ENCODE data around the gene MDM1. TPM values are rescaled to one million over a fixed set of nuclear protein-coding genes. Genes with fewer than 3 reads are reported as not detected.
A peak's percentile ranks its signal among the peaks of the same experiment; 100 is the strongest.

MDM1 gene
- total and polyA plus RNA-seq, 2 of the 13 experiments (the other 11 are each of a cell fraction or from before 2014, with no cell fraction given), result 4.6 to 15.2 TPM

DNA sequence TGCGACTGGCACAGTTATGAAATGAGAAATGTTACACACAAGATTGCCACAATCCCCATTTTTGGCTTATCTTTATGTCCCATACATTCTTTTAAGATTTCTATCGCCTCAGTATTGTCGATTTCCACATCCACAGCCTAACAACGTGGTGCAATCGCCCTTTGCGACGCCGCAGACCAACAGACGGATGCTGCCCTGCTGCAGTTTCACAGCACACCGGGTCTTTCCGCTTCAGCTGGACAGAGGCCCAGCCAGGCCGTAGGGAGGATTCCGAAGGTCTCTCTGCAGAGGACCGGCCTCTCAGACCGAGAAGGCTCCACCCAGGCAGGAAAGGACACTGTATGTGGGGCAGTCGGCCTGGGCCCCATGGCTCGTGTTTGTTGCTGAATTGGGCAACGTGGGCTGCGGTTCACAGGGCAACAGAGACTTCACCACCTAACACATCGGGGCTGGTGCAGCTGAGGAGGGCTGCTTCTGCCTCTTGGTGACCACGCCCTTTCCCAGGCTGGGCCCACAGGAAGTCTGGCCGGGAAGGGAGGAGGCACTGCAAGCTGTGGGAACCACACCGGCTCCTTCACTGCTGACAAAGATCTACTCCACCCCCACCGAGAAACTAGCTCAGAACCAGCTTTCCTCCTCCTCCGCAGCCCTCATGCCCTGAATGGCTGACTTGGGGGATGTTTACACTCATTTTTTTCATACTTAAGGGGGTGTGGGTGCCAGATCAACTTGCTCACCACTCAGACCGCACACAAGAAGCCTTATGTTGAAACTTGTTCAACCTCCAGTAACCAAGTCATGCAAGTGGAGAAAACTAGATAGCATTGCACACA lies 32.9 kb upstream of the MDM1 start (continued):
- TF ChIP-seq, protein P1, sequence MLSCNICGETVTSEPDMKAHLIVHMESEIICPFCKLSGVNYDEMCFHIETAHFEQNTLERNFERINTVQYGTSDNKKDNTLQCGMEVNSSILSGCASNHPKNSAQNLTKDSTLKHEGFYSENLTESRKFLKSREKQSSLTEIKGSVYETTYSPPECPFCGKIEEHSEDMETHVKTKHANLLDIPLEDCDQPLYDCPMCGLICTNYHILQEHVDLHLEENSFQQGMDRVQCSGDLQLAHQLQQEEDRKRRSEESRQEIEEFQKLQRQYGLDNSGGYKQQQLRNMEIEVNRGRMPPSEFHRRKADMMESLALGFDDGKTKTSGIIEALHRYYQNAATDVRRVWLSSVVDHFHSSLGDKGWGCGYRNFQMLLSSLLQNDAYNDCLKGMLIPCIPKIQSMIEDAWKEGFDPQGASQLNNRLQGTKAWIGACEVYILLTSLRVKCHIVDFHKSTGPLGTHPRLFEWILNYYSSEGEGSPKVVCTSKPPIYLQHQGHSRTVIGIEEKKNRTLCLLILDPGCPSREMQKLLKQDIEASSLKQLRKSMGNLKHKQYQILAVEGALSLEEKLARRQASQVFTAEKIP (CRISPR knock-in tag; IDR thresholded peaks at IDR 0.05; ENCODE audit: borderline replicate concordance), result no peak
- TF ChIP-seq, protein P2, sequence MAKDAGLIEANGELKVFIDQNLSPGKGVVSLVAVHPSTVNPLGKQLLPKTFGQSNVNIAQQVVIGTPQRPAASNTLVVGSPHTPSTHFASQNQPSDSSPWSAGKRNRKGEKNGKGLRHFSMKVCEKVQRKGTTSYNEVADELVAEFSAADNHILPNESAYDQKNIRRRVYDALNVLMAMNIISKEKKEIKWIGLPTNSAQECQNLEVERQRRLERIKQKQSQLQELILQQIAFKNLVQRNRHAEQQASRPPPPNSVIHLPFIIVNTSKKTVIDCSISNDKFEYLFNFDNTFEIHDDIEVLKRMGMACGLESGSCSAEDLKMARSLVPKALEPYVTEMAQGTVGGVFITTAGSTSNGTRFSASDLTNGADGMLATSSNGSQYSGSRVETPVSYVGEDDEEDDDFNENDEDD (CRISPR knock-in tag; IDR thresholded peaks at IDR 0.05; ENCODE audit: borderline replicate concordance), result peak; percentile 22; the same call in 1 of the 2 replicates
- TF ChIP-seq, protein P3, sequence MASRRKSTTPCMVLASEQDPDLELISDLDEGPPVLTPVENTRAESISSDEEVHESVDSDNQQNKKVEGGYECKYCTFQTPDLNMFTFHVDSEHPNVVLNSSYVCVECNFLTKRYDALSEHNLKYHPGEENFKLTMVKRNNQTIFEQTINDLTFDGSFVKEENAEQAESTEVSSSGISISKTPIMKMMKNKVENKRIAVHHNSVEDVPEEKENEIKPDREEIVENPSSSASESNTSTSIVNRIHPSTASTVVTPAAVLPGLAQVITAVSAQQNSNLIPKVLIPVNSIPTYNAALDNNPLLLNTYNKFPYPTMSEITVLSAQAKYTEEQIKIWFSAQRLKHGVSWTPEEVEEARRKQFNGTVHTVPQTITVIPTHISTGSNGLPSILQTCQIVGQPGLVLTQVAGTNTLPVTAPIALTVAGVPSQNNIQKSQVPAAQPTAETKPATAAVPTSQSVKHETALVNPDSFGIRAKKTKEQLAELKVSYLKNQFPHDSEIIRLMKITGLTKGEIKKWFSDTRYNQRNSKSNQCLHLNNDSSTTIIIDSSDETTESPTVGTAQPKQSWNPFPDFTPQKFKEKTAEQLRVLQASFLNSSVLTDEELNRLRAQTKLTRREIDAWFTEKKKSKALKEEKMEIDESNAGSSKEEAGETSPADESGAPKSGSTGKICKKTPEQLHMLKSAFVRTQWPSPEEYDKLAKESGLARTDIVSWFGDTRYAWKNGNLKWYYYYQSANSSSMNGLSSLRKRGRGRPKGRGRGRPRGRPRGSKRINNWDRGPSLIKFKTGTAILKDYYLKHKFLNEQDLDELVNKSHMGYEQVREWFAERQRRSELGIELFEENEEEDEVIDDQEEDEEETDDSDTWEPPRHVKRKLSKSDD (CRISPR knock-in tag; IDR thresholded peaks at IDR 0.05; ENCODE audit: low read depth), result 0 out of 2 replicates have a peak, but pooled peaks have one; percentile 15
- TF ChIP-seq ZNF451 (CRISPR knock-in tag; IDR thresholded peaks at IDR 0.05) (no peak), ZNF556 (CRISPR knock-in tag; IDR thresholded peaks at IDR 0.05; ENCODE audit: borderline replicate concordance) (peak; percentile 81), ZNF724P (CRISPR knock-in tag; IDR thresholded peaks at IDR 0.05; ENCODE audit: borderline replicate concordance) (no peak), ZNF878 (CRISPR knock-in tag; IDR thresholded peaks at IDR 0.05) (no peak), MBD4 (IDR thresholded peaks at IDR 0.05; ENCODE audit: borderline replicate concordance, low read length) (no peak), ZNF354B (CRISPR knock-in tag; IDR thresholded peaks at IDR 0.05) (no peak), TBX3 (IDR thresholded peaks at IDR 0.05; ENCODE audit: borderline replicate concordance) (no peak), ZNF382 (CRISPR knock-in tag; IDR thresholded peaks at IDR 0.05; ENCODE audit: borderline replicate concordance) (no peak), TCF7 (IDR thresholded peaks at IDR 0.05; ENCODE audit: low read depth) (no peak)
- TF ChIP-seq, protein P4, sequence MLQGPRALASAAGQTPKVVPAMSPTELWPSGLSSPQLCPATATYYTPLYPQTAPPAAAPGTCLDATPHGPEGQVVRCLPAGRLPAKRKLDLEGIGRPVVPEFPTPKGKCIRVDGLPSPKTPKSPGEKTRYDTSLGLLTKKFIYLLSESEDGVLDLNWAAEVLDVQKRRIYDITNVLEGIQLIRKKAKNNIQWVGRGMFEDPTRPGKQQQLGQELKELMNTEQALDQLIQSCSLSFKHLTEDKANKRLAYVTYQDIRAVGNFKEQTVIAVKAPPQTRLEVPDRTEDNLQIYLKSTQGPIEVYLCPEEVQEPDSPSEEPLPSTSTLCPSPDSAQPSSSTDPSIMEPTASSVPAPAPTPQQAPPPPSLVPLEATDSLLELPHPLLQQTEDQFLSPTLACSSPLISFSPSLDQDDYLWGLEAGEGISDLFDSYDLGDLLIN (CRISPR knock-in tag; IDR thresholded peaks at IDR 0.05; ENCODE audit: borderline replicate concordance), result no peak
- TF ChIP-seq, protein P5, sequence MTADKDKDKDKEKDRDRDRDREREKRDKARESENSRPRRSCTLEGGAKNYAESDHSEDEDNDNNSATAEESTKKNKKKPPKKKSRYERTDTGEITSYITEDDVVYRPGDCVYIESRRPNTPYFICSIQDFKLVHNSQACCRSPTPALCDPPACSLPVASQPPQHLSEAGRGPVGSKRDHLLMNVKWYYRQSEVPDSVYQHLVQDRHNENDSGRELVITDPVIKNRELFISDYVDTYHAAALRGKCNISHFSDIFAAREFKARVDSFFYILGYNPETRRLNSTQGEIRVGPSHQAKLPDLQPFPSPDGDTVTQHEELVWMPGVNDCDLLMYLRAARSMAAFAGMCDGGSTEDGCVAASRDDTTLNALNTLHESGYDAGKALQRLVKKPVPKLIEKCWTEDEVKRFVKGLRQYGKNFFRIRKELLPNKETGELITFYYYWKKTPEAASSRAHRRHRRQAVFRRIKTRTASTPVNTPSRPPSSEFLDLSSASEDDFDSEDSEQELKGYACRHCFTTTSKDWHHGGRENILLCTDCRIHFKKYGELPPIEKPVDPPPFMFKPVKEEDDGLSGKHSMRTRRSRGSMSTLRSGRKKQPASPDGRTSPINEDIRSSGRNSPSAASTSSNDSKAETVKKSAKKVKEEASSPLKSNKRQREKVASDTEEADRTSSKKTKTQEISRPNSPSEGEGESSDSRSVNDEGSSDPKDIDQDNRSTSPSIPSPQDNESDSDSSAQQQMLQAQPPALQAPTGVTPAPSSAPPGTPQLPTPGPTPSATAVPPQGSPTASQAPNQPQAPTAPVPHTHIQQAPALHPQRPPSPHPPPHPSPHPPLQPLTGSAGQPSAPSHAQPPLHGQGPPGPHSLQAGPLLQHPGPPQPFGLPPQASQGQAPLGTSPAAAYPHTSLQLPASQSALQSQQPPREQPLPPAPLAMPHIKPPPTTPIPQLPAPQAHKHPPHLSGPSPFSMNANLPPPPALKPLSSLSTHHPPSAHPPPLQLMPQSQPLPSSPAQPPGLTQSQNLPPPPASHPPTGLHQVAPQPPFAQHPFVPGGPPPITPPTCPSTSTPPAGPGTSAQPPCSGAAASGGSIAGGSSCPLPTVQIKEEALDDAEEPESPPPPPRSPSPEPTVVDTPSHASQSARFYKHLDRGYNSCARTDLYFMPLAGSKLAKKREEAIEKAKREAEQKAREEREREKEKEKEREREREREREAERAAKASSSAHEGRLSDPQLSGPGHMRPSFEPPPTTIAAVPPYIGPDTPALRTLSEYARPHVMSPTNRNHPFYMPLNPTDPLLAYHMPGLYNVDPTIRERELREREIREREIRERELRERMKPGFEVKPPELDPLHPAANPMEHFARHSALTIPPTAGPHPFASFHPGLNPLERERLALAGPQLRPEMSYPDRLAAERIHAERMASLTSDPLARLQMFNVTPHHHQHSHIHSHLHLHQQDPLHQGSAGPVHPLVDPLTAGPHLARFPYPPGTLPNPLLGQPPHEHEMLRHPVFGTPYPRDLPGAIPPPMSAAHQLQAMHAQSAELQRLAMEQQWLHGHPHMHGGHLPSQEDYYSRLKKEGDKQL (CRISPR knock-in tag; IDR thresholded peaks at IDR 0.05; ENCODE audit: low read depth), result no peak
- TF ChIP-seq, protein P6, sequence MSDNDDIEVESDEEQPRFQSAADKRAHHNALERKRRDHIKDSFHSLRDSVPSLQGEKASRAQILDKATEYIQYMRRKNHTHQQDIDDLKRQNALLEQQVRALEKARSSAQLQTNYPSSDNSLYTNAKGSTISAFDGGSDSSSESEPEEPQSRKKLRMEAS (IDR thresholded peaks at IDR 0.05), result peak; percentile 75
